ENCODE measurements around the gene SPATA2.
"Not testable (repeated sequence)": the region's sequence is repeated elsewhere in the genome, so short reads cannot be mapped to it uniquely, and the experiment has no call there.

SPATA2 gene

DNA sequence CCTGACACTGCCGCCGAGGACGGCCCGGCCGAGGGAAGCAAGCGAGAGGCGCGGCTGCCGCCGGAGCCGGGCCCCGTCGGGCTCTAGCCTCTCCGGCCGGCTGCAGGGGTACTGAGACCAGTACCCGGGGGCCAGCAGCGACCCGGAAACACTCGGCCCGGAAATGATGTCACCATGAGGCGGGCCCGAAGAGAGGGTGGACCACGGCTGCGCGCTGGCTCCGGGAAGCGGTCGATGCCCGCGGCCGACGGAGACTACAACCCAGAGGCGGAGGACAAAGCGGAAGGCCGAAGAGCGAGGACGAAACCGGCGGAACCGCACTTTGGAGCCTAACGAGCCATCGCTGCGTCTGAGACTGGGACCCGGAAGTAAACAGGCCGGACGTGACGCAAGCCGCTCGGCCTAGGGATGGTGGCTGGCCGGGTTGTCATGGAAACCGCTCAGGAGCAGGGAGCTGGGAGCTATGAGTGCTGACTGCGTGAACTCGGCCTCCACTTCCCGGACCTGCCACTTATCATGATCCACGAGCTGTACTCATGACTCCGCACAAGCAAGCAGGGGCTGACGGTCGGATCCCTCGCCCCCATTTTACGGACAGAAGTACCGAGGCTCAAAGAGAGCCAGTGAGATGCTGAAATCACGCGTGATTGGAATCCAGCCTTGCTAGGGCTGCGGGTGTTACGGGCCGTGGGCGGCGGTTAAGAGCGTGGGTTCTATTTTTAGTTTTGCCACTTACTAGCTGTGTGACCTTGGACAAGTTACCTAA lies at the start of gene SPATA2:
SPATA2 (minus strand) TSS at position 150 of the 766 bp plus-strand sequence. CDS start 7,039 bp downstream, outside the sequence.
- DNase-seq (ENCODE audit: low spot score in 2 of 2) = peak; percentile 91 to 98
- H3K36me3 ChIP-seq (replicated peaks) = peaks cover 2% of the 10 kb centered on the region; the same call in 1 of the 2 replicates
- H3K4me3 ChIP-seq = peak within 1 kb of the TSS; percentile 100
- in situ Hi-C loops (cut with MboI; ENCODE audit: low sequenced_read_pairs) = no loop called here
- peaks cover 4% of the 10 kb centered on the region for H3K4me1 ChIP-seq
- H3K27me3 ChIP-seq (ENCODE audit: low read depth) = no peaks in the 10 kb centered on the region
- no peaks in the 10 kb centered on the region for H3K9me3 ChIP-seq

DNA sequence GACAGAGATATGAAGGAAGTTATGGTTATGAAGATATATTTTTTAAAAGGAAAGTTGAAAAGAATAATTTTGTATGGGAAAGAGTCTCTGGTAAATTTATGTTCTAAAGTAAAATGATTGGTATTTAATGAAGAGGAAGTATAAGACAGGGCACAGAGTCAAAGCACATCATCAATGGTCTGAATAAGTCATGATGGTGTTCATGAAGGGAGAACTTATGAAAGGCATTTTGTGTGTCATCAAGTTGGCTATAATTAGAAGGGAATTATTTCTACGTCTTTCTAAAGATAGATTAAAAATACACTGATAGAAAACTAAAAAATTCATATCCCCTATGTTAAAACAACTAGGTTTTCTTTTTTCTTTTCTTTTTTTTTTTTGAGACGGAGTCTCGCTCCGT lies 46.1 kb upstream of the SPATA2 start:
- no peaks in the 10 kb centered on the region for H3K36me3 ChIP-seq (replicated peaks)
- no peaks in the 10 kb centered on the region for H3K9me3 ChIP-seq
- no peak for DNase-seq (ENCODE audit: low spot score in 2 of 2)
- H3K4me3 ChIP-seq = no peak overlapping the region
- H3K4me1 ChIP-seq = no peaks in the 10 kb centered on the region
- H3K27me3 ChIP-seq (ENCODE audit: low read depth) = no peaks in the 10 kb centered on the region
- in situ Hi-C loops (cut with MboI; ENCODE audit: low sequenced_read_pairs) = no loop called here

DNA sequence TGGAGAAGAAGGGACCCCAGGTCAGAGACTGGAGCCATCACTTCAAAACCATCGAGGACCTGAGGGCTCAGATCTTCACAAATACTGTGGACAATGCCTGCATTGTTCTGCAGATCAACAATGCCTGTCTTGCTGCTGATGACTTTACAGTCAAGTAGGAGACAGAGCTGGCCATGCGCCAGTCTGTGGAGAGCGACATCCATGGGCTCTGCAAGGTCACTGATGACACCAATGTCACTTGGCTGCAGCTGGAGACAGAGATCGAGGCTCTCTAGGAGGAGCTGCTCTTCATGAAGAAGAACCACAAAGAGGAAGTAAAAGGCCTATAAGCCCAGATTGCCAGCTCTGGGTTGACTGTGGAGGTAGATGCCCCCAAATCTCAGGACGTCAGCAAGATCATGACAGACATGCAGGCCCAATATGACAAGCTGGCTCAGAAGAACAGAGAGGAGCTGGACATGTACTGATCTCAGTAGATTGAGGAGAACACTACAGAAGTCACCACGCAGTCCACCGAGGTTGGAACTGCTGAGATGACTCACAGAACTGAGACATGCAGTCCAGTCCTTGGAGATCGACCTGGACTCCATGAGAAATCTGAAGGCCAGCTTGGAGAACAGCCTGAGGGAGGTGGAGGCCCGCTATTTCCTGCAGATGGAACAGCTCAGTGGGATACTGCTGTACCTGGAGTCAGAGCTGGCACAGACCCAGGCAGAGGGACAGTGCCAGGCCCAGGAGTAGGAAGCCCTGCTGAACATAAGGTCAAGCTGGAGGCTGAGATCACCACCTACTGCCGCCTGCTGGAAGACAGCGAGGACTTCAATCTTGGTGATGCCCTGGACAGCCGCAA lies 42.0 kb upstream of the SPATA2 start:
- H3K27me3 ChIP-seq (ENCODE audit: low read depth); H3K9me3 ChIP-seq; DNase-seq (ENCODE audit: low spot score in 2 of 2); in situ Hi-C loops (cut with MboI; ENCODE audit: low sequenced_read_pairs); H3K4me3 ChIP-seq; H3K4me1 ChIP-seq: not testable (repeated sequence)
- peaks cover 31% of the 10 kb centered on the region for H3K36me3 ChIP-seq (replicated peaks)

DNA sequence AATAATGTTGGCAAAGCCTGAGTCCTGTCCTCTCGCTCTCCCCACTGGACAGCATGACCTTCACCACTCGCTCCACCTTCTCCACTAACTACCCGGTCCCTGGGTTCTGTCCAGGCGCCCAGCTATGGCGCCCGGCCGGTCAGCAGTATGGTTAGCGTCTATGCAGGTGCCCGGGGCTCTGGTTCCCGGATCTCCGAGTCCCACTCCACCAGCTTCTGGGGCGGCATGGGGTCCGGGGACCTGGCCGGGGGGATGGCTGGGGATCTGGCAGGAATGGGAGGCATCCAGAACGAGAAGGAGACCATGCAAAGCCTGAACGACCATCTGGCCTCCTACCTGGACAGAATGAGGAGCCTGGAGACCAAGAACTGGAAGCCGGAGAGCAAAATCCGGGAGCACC lies 41.4 kb upstream of the SPATA2 start:
- Histone ChIP-seq H3K4me1 (no peaks in the 10 kb centered on the region), H3K4me3 (no peak overlapping the region), H3K36me3 (replicated peaks) (peaks cover 37% of the 10 kb centered on the region), H3K9me3 (no peaks in the 10 kb centered on the region), H3K27me3 (ENCODE audit: low read depth) (no peaks in the 10 kb centered on the region)
- no peak for DNase-seq (ENCODE audit: low spot score in 2 of 2)
- in situ Hi-C loops (cut with MboI; ENCODE audit: low sequenced_read_pairs) = no loop called here

DNA sequence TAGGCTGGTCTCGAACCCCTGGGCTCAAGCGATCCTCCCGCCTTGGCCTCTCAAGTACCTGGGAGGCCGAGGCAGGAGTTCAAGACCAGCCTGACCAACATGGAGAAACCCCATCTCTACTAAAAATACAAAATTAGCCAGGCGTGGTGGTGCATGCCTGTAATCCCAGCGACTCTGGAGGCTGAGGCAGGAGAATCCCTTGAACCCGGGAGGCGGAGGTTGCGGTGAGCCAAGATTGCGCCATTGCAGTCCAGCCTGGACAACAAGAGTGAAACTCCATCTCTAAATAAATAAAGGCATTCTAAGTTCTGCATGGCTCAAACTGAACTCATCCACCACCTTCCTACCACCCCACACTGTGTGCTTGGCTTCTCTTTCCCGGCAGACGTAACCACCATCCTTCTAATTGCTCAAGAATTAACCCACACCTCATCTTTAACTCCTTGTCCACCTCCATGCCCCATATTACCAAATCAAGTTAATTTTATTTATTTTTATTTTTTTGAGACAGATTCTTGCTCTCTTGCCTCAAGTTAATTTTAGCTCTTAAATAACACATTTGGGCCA lies 40.6 kb upstream of the SPATA2 start:
- DNase-seq (ENCODE audit: low spot score in 2 of 2); in situ Hi-C loops (cut with MboI; ENCODE audit: low sequenced_read_pairs); H3K4me1 ChIP-seq; H3K9me3 ChIP-seq; H3K4me3 ChIP-seq; H3K27me3 ChIP-seq (ENCODE audit: low read depth): not testable (repeated sequence)
- H3K36me3 ChIP-seq (replicated peaks) = peaks cover 44% of the 10 kb centered on the region

DNA sequence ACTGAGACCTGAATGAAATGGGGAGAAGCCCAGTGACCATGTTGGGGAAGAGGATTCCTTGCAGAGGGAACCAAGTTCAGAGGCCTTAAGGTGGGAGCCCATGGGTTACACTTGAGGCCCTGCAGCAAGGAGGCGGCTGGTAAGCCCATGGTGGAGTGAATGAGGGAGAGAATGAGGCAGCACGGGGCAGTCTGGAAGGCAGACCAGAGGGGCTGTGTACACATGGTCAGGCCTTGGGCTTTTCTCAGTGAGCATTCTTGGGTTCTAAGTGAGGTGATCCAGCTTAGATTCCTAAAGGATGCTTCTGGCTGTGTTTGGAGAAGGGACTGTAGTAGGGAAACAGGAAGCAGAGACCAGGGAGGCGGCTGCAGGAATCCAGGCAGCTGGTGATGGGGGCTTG lies 39.8 kb upstream of the SPATA2 start:
- peaks cover 50% of the 10 kb centered on the region for H3K36me3 ChIP-seq (replicated peaks)
- no peaks in the 10 kb centered on the region for H3K27me3 ChIP-seq (ENCODE audit: low read depth)
- no peak for DNase-seq (ENCODE audit: low spot score in 2 of 2)
- H3K4me1 ChIP-seq = no peaks in the 10 kb centered on the region
- in situ Hi-C loops (cut with MboI; ENCODE audit: low sequenced_read_pairs) = no loop called here
- no peaks in the 10 kb centered on the region for H3K9me3 ChIP-seq
- no peak overlapping the region for H3K4me3 ChIP-seq

GRCh38 chr20:49951151-49951550 lies 35.8 kb upstream of the SPATA2 start:
- H3K27me3 ChIP-seq (ENCODE audit: low read depth) = no peaks in the 10 kb centered on the region
- H3K36me3 ChIP-seq (replicated peaks) = peaks cover 82% of the 10 kb centered on the region
- no peak for DNase-seq (ENCODE audit: low spot score in 2 of 2)
- no peak overlapping the region for H3K4me3 ChIP-seq
- H3K4me1 ChIP-seq = no peaks in the 10 kb centered on the region
- H3K9me3 ChIP-seq = no peaks in the 10 kb centered on the region
- in situ Hi-C loops (cut with MboI; ENCODE audit: low sequenced_read_pairs) = no loop called here

- H3K36me3 ChIP-seq (replicated peaks) = peaks cover 88% of the 10 kb centered on the region
- no peak overlapping the region for H3K4me3 ChIP-seq
- no peaks in the 10 kb centered on the region for H3K9me3 ChIP-seq
- DNase-seq (ENCODE audit: low spot score in 2 of 2) = no peak
- H3K4me1 ChIP-seq = no peaks in the 10 kb centered on the region
- no peaks in the 10 kb centered on the region for H3K27me3 ChIP-seq (ENCODE audit: low read depth)
- in situ Hi-C loops (cut with MboI; ENCODE audit: low sequenced_read_pairs) = no loop called here
These were observed 33.6 kb upstream of the SPATA2 start for GRCh38 chr20:49948809-49949507.

DNA sequence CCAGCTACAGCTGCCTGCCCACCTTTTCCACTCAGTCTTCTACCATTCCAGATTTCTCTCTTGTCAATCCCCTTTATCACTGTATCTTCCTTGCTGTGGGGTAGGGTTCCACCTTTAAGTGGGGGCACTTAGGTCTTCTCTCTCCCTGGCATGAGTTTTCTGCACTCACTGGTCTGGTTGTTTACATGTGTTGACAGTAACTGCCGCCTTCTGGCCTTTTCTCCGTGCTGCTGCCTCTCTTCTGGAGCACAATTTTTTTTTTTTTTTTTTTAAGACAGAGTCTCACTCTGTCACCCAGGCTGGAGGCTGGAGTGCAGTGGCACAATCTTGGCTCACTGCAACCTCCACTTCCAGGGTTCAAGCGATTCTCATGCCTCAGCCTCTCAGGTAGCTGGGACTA lies 32.8 kb upstream of the SPATA2 start:
- no peaks in the 10 kb centered on the region for H3K27me3 ChIP-seq (ENCODE audit: low read depth)
- H3K4me1 ChIP-seq = no peaks in the 10 kb centered on the region
- DNase-seq (ENCODE audit: low spot score in 2 of 2) = no peak
- no peak overlapping the region for H3K4me3 ChIP-seq
- no peaks in the 10 kb centered on the region for H3K9me3 ChIP-seq
- H3K36me3 ChIP-seq (replicated peaks) = peaks cover 84% of the 10 kb centered on the region
- in situ Hi-C loops (cut with MboI; ENCODE audit: low sequenced_read_pairs) = no loop called here

- Histone ChIP-seq H3K4me1 (no peaks in the 10 kb centered on the region), H3K9me3 (no peaks in the 10 kb centered on the region), H3K27me3 (ENCODE audit: low read depth) (no peaks in the 10 kb centered on the region), H3K36me3 (replicated peaks) (peaks cover 85% of the 10 kb centered on the region), H3K4me3 (no peak overlapping the region)
- in situ Hi-C loops (cut with MboI; ENCODE audit: low sequenced_read_pairs) = no loop called here
- DNase-seq (ENCODE audit: low spot score in 2 of 2) = no peak
These were observed 30.6 kb upstream of the SPATA2 start for GRCh38 chr20:49945701-49946477.

- Histone ChIP-seq H3K9me3 (no peaks in the 10 kb centered on the region), H3K36me3 (replicated peaks) (peaks cover 82% of the 10 kb centered on the region), H3K4me1 (no peaks in the 10 kb centered on the region), H3K4me3 (no peak overlapping the region), H3K27me3 (ENCODE audit: low read depth) (no peaks in the 10 kb centered on the region)
- DNase-seq (ENCODE audit: low spot score in 2 of 2) = no peak
- in situ Hi-C loops (cut with MboI; ENCODE audit: low sequenced_read_pairs) = no loop called here
These were observed 30.0 kb upstream of the SPATA2 start for GRCh38 chr20:49945306-49945700.

GRCh38 chr20:49942942-49943341 lies 27.6 kb upstream of the SPATA2 start:
- Histone ChIP-seq H3K36me3 (replicated peaks) (peaks cover 73% of the 10 kb centered on the region), H3K4me3 (no peak overlapping the region), H3K9me3 (no peaks in the 10 kb centered on the region), H3K27me3 (ENCODE audit: low read depth) (no peaks in the 10 kb centered on the region), H3K4me1 (peaks cover 4% of the 10 kb centered on the region)
- in situ Hi-C loops (cut with MboI; ENCODE audit: low sequenced_read_pairs) = no loop called here
- DNase-seq (ENCODE audit: low spot score in 2 of 2) = no peak

DNA sequence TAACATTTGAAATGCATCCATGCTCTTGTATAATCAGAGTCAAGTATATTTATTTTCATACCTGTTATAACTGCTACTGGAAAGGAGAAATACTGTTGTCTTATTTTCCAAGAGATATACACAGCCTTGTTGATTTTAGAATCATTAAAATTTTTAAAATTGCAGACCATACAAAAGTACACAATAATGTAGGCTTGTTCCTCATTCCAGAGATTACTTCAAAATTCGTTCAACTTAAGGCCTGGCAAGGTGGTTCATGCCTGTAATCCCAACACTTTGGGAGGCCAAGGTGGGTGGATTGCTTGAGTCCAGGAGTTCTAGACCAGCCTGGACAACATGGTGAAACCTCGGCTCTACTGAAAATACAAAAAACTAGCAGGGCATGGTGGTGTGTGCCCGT lies 27.0 kb upstream of the SPATA2 start:
- H3K4me3 ChIP-seq = no peak overlapping the region
- no peaks in the 10 kb centered on the region for H3K27me3 ChIP-seq (ENCODE audit: low read depth)
- H3K9me3 ChIP-seq = no peaks in the 10 kb centered on the region
- H3K4me1 ChIP-seq = peaks cover 10% of the 10 kb centered on the region
- in situ Hi-C loops (cut with MboI; ENCODE audit: low sequenced_read_pairs) = no loop called here
- peaks cover 70% of the 10 kb centered on the region for H3K36me3 ChIP-seq (replicated peaks)
- no peak for DNase-seq (ENCODE audit: low spot score in 2 of 2)
